GM18861 (cell line): ENCODE data around the gene CCDC61.

Experiments
- ATAC-seq: cut with Tn5 transposase; IDR thresholded peaks from one replicate; pipeline ENCODE4 v1.9.1; 2021; ENCODE audit not compliant: unreplicated experiment

CCDC61 gene

GRCh38 chr19:46036744-46037128 is 41.5 kb downstream of the CCDC61 start:
- ATAC-seq: no peak

DNA sequence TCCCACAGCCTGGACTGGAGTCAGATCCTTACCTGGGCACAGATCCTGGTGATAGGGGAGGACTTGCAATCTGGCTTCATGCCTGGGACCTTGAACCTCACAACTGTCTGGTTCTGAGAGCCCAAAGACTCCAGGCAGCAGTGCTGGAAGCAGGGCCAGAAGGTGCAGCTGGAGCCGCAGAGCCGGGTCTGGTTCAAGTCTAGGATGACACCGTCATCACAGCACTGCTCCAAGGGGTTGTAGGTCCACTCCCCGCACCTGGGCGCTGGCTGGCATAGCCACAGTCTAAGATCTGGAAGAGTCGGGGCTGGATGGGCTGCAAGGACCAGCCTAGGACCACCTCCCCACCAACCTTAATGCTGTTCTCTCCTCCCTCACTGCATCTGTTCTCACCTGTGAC is 44.9 kb downstream of the CCDC61 start:
- no peak for ATAC-seq

- no peak for ATAC-seq
Measured at GRCh38 chr19:46040952-46041500, 45.8 kb downstream of the CCDC61 start, which contains the start of gene IGFL4. Gene IGFL4, minus strand, starts transcription at chr19:46041002. Its CDS starts 40 bp downstream, at chr19:46040962.

DNA sequence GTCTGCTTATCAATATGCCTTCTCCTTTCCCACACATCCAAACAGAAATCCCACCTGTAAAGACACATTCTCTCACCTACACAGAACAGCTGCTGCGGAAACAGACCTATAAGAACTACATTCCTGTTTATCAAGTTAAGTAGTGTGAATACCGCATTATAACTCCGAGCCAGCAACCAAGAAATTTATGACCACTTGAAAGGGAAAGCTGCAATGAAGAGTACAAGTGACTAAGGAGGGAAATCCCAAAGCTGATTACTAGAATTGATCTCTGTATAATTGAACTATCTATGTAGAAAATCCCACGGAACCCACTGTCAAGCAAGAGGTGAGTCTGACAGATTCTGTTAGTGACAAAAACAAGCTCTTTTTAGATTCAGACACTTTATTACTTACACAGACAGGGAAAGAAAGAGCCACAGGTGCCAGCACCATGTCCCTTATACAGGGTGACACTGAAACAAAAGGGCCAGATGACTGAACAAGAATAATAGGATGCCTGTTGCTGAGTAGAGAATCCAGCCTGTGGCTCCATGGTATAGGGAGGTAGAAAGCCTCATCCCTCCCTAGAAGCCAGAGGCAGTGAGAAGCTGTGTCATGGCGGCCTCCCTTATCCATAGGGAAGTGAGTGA is 47.1 kb downstream of the CCDC61 start:
- ATAC-seq: no peak

DNA sequence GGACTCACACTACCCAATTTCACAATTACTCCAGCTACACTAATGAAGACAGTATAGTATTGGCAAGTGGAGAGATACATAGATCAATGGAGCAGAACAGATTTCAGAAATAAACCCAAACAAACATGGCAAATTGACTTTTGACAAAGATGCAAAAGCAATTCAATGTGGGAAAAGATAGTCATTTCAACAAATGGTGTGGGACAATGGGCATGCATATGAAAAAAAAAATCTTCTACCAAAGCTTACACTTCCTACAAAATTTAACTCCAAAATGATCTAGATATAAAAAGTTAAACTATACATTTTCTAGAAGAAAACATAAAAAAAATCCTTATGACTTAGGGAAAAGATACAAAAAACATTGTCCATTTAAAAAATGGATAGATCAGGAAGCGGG is 48.3 kb downstream of the CCDC61 start:
- no peak for ATAC-seq

GRCh38 chr19:46049597-46049996 is 54.3 kb downstream of the CCDC61 start:
- ATAC-seq: no peak

- ATAC-seq: no peak
Measured at GRCh38 chr19:46052896-46053295, 57.6 kb downstream of the CCDC61 start.

DNA sequence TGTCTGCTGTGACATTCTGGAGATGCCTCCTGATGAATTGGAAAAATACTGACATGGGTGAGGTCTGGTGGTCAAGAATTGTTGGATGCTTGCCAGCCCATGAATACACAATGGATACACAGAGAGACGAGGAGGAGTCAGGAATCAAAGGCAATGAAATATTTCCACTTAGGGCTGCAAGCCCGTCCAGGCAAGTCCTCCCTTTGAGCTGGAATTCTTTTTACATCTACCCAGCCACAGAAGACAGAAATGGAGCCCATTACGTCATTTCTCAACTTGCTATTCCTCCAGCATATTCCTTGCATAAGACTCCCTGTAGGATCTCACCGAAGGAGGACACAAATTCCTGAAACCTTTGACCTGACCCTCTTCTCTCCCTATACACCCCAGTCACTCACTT is 61.3 kb downstream of the CCDC61 start:
- ATAC-seq: no peak

DNA sequence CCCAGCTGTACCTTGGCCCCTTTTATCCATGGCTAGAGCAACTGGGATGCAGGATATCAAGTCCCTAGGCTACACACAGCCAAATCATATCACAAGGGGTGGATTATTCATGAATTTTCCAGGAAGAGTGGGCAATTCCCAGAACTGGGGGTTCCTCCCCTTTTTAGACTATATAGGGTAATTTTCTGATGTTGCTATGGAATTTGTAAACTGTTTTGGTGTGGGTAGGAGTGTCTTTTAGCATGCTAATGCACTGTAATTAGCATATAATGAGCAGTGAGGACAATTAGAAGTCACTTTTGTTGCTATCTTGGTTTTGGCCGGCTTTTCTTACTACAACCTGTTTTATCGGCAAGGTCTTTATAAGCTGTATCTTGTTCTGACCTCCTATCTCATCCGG is 63.5 kb downstream of the CCDC61 start:
- no peak for ATAC-seq

GRCh38 chr19:46060012-46060411 is 64.7 kb downstream of the CCDC61 start:
- no peak for ATAC-seq

DNA sequence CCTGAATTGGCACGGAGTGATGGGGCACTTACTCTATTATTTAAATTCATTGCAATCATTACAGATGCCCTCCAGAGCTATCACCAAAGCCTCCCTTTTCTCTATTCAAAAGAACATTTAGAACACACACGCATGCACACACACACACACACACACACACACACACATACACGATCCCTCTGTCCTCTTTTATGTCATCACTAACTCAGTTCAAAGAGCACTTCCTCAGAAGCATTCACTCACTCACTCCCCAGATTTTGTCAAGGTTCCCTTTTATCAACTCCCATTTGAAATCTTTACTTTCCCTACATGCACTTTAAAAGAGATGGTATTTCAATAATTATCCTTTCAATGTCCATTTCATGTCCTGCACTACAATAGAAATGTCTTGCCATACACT is 67.9 kb downstream of the CCDC61 start:
- no peak for ATAC-seq

- ATAC-seq: no peak
Measured at GRCh38 chr19:46065486-46066071, 70.3 kb downstream of the CCDC61 start.

GRCh38 chr19:46066471-46066870 is 71.2 kb downstream of the CCDC61 start:
- ATAC-seq: no peak

GRCh38 chr19:46067691-46068090 is 72.4 kb downstream of the CCDC61 start:
- ATAC-seq: no peak
